GM12891 (cell line): Measurements from ENCODE around the gene CLIP4.

Experiments
- POLR2A ChIP-seq: IDR thresholded peaks from 2 replicates; pipeline ENCODE4 v1.6.1; 2011; ENCODE audit warnings: low read depth, low read length, control low read depth
- POLR2AphosphoS5 ChIP-seq: IDR thresholded peaks from 2 replicates; pipeline ENCODE4 v1.6.1; 2011; ENCODE audit warnings: low read depth, low read length, control low read depth
- POU2F2 ChIP-seq: IDR thresholded peaks from 2 replicates; pipeline ENCODE4 v1.6.1; 2011; ENCODE audit warnings: low read depth, mild to moderate bottlenecking, control low read depth, low read length, moderate library complexity
- SPI1 ChIP-seq: IDR thresholded peaks from 2 replicates; pipeline ENCODE4 v1.6.1; 2011; ENCODE audit warnings: low read depth, low read length, control low read depth
- TAF1 ChIP-seq: IDR thresholded peaks from 2 replicates; pipeline ENCODE4 v1.6.1; 2011; ENCODE audit warnings: low read depth, low read length, control low read depth

DNA sequence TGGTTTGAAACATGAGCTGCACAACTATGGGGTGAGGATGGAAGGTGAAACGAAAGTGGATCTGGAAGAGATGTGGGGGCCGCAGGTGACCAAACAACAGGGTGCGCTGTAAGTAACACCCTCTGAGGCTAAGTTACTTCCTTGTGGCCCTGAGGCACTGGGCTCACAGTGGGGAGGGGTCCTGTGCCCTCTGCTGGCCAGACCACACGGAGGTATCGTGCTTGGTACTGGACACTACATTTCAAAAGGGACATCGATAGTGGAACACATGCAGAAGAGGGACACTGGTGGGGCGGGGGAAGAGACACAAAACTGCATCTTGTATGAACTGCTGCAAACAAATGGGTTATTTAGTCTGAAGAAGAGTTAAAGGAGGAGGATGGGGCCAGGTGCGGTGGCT lies 110.6 kb downstream of the CLIP4 start:
- TF ChIP-seq POLR2AphosphoS5 (no peak), POLR2A (no peak), POU2F2 (no peak), TAF1 (no peak), SPI1 (no peak)
